Aorta (tissue), 5 donors: ENCODE measurements around the gene ZBTB17. TPM values are rescaled to one million over a fixed set of nuclear protein-coding genes. Genes with fewer than 3 reads are reported as not detected.

Experiments
- ATAC-seq: fragments of 200-7000 bp; cut with Tn5 transposase; one replicate; pipeline ENCODE4 v1.9.1; 2022; ENCODE audit warnings: moderate library complexity; ENCODE audit not compliant: low FRiP score
- DNase-seq, 2 donors: peaks; one replicate each; pipeline ENCODE4 v3.0.0-alpha.2; 2020
- H3K27ac ChIP-seq, 2 donors: one replicate each; pipeline ENCODE4 v1.5.1; 2013; ENCODE audit warnings: low read length in 2 of 2, mild to moderate bottlenecking in 2 of 2, moderate library complexity in 2 of 2, control low read depth in 1 of 2, inconsistent platforms in 1 of 2, low read depth in 1 of 2
- H3K27me3 ChIP-seq, 2 donors: one replicate each; pipeline ENCODE4 v1.6.1; 2013; ENCODE audit warnings: control low read depth in 1 of 2, low read length in 1 of 2, mild to moderate bottlenecking in 1 of 2, moderate library complexity in 1 of 2; ENCODE audit not compliant: insufficient read depth in 2 of 2, control insufficient read depth in 1 of 2
- H3K36me3 ChIP-seq, 2 donors: one replicate each; pipeline ENCODE4 v1.6.1; 2013; ENCODE audit warnings: control low read depth in 1 of 2, low read length in 1 of 2, mild to moderate bottlenecking in 1 of 2; ENCODE audit not compliant: insufficient read depth in 2 of 2, control insufficient read depth in 1 of 2
- H3K4me1 ChIP-seq, 2 donors: one replicate each; pipeline ENCODE4 v1.6.1; 2013; ENCODE audit warnings: low read length in 2 of 2, control low read depth in 1 of 2, mild to moderate bottlenecking in 1 of 2, moderate library complexity in 1 of 2; ENCODE audit not compliant: insufficient read depth in 2 of 2, control insufficient read depth in 1 of 2
- H3K4me3 ChIP-seq, 2 donors: one replicate each; pipeline ENCODE4 v1.5.1; 2013; ENCODE audit warnings: low read length in 2 of 2, control low read depth in 1 of 2, mild to moderate bottlenecking in 1 of 2
- H3K9me3 ChIP-seq: one replicate; pipeline ENCODE4 v1.6.1; 2013; ENCODE audit warnings: mild to moderate bottlenecking, low read length; ENCODE audit not compliant: control insufficient read depth
- WGBS, 2 donors: extraction: QIAGEN DNeasy Blood & Tissue Kit; methylation state at CpG; one replicate each; pipeline ENCODE4 v1.1.7; 2013; 5-methylcytosine and 5-hydroxymethylcytosine counted together
- intact Hi-C, 2 donors: fragments of 100-400 bp; cut with DNase I; formaldehyde crosslinking; loops; one replicate each; pipeline versions ENCODE4 v1.14.2 to v1.15.0; 2022
- polyA plus RNA-seq, 2 donors: library from polyadenylated mRNA; stranded (reverse); fragments of 200-250 nt; gene quantifications; one replicate each; pipeline ENCODE4 v1.2.3, GENCODE V29; 2013
- total RNA-seq, 2 donors: library from RNA; stranded (reverse); fragmentation: NEBNext Ultra II Directional; extraction: Animal tissue kit (Norgen Biotek cat#: 25700); gene quantifications; one replicate each; pipeline ENCODE4 v1.2.1, GENCODE V29; 2021
- donor health status: healthy with polysubstance abuse.
- donor health status: Bipolar disorder and iron deficiency.
- donor health status: DM: no; HTN: no; CAD: no.
- donor health status: DM: no; HTN: no; CAD: no.
- donor health status: DM: yes; HTN: yes; CAD: no.

ZBTB17 gene
- total and polyA plus RNA-seq, 4 donors: 15.0 to 134 (median 48.9) TPM

DNA sequence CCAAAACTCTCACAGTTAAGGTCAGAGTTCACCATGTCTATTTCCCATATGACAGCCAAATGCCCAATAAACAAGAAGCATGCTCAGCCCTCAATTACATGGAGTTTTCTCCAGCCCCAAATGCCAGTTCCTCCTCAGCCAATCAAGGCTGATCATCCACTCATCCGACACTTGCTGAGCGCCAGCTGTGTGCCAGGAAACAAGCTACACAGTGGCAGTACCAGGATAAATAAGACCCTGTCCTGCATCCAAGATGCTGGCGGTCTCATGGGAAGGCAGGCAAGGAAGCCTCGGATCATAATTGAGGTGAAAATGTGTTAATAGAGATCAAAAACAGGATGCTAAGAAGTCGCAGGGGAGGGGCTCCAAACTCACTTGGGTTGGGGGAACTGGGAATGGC lies 7.7 kb downstream of the ZBTB17 start:
- WGBS, 2 donors: 86 to 90% methylated on average over 5 of the region's 5 CpGs
- intact Hi-C loops: no loop called here
- Histone ChIP-seq H3K4me3 (no peak overlapping the region), H3K9me3 (no peaks in the 10 kb centered on the region), H3K27ac (no peak overlapping the region), H3K27me3 (no peaks in the 10 kb centered on the region), H3K4me1 (peaks cover 0 to 7% of the 10 kb centered on the region in 2 donors), H3K36me3 (peaks cover 0 to 6% of the 10 kb centered on the region in 2 donors)
- ATAC-seq (no peak), DNase-seq (no peak)

GRCh38 chr1:15966956-15967344 lies 9.0 kb downstream of the ZBTB17 start:
- intact Hi-C loops: no loop called here
- Histone ChIP-seq H3K27ac (no peak overlapping the region), H3K4me3 (no peak overlapping the region), H3K27me3 (no peaks in the 10 kb centered on the region), H3K4me1 (peaks cover 0 to 7% of the 10 kb centered on the region in 2 donors), H3K36me3 (peaks cover 0 to 2% of the 10 kb centered on the region in 2 donors), H3K9me3 (no peaks in the 10 kb centered on the region)
- DNase-seq (no peak), ATAC-seq (no peak)
- 96 to 98% methylated on average over 6 of the region's 6 CpGs for WGBS, 2 donors

DNA sequence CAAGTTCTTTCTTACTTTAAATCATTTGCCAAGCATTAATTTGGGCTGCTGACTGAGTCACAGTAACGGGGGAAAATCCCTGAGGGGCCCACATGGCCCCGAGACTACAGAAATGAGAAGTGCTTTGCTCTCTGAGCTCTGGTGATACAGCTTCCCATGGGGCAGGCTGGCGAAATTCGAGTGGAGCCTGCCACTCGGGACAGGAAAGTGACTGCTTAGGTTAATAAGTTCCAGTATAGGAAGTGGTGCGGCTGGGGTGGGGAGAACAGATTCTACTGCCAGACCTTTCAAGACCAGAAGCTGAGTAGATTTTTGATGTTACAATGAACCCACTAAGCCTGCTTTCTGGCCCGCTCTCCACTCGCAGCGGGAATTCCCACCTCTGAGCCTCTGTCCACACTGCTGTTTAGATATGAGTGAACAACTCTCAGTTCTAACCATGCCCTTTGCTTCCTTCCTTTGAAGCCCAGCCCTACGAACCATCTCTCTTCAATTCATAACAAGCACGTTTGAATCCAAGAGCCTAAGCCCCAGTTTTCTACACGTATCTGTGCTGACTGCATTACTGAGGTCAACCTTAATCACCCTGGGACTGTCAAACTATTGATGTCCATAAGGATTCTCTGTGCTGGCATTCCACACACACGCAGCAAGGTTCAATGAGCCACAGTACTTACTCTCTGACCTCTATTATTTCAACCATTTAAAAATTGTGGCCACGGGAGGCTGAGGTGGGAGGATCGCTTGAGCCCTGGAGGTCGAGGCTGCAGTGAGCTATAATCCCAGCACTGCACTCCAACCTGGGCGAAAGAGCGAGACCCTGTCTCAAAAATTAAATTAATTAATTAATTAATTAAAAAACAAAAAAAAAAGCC lies 9.6 kb downstream of the ZBTB17 start:
- Histone ChIP-seq H3K36me3 (peaks cover 0 to 2% of the 10 kb centered on the region in 2 donors), H3K27me3 (no peaks in the 10 kb centered on the region), H3K27ac (peak overlapping the region in 1 of 2 donors; percentile 17), H3K4me3 (no peak overlapping the region), H3K9me3 (no peaks in the 10 kb centered on the region), H3K4me1 (peaks cover 0 to 7% of the 10 kb centered on the region in 2 donors)
- WGBS, 2 donors: 62 to 64% methylated on average over 18 of the region's 18 CpGs
- intact Hi-C loops: no loop called here
- DNase-seq (peak in 1 of 2 donors; percentile 71), ATAC-seq (peak; percentile 53)

DNA sequence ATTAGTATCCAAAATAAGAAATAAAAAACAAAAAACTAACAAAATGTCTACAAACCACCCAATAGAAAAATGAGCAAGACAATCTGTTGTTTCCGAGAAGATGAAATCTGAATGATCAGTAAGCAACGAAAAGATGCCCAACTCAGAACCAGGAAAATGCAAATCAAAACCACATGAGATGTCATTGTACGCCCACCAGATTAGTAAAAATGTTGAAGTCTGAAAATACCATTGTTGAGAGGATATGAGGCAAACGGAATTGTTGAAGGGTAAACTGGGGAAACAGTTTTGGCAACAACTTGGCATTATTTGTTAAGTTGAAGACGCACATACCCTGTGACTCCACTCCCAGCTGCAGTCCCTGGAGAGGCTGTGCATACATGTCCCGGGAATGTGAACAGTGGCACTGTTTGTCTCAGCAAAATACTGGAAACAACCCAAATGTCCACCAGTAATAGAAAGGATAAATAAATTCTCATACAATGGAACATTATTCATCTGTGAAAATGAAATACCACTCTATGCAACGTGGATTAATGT lies 10.6 kb downstream of the ZBTB17 start:
- intact Hi-C loops: no loop called here
- 39 to 43% methylated on average over 7 of the region's 7 CpGs for WGBS, 2 donors
- no peak for DNase-seq
- ATAC-seq: no peak
- Histone ChIP-seq H3K4me1 (peaks cover 0 to 7% of the 10 kb centered on the region in 2 donors), H3K4me3 (no peak overlapping the region), H3K36me3 (peaks cover 0 to 2% of the 10 kb centered on the region in 2 donors), H3K27ac (no peak overlapping the region), H3K9me3 (no peaks in the 10 kb centered on the region), H3K27me3 (no peaks in the 10 kb centered on the region)

GRCh38 chr1:15963968-15964648 lies 11.8 kb downstream of the ZBTB17 start:
- intact Hi-C loops: no loop called here
- Histone ChIP-seq H3K27me3 (no peaks in the 10 kb centered on the region), H3K4me1 (peaks cover 0 to 7% of the 10 kb centered on the region in 2 donors), H3K36me3 (peaks cover 0 to 2% of the 10 kb centered on the region in 2 donors), H3K4me3 (no peak overlapping the region), H3K27ac (no peak overlapping the region), H3K9me3 (no peaks in the 10 kb centered on the region)
- ATAC-seq (no peak), DNase-seq (no peak)
- whole genome bisulfite sequencing, 2 donors: 84 to 86% methylated on average over 10 of the region's 10 CpGs

DNA sequence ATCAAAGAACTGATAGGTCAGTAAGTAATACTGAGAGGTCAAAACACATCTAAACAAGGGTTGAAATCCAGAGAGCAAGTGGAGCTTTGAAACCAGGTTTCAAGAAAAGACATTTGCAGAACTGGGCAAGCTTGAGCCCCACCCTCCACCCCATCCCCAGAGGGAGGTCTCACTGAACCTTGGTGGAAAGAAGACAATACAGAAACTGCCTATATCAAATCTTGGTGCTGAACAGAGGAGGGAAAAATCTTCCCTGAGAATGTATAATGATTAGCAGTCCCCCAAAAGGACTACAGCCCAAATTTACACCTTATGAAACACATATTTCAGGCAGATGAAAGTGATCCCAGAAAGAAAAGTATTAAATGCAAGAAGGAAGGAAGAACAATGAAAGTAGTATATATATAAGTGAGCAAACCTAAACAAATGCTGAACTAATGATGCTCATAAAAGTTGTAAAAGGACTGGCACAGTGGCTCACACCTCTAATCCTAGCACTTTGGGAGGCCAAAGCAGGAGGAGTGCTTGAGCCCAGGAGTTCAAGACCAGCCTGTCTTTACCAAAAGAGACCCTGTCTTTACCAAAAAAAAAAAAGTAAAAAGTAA lies 12.4 kb downstream of the ZBTB17 start:
- Histone ChIP-seq H3K36me3 (no peaks in the 10 kb centered on the region), H3K27ac (no peak overlapping the region), H3K4me1 (peaks cover 0 to 7% of the 10 kb centered on the region in 2 donors), H3K27me3 (no peaks in the 10 kb centered on the region), H3K9me3 (no peaks in the 10 kb centered on the region), H3K4me3 (no peak overlapping the region)
- DNase-seq (no peak), ATAC-seq (no peak)
- intact Hi-C loops: no loop called here

GRCh38 chr1:15962671-15963362 lies 13.1 kb downstream of the ZBTB17 start:
- H3K27me3 ChIP-seq: no peaks in the 10 kb centered on the region
- ATAC-seq: no peak
- no peak overlapping the region for H3K4me3 ChIP-seq
- intact Hi-C loops: no loop called here
- H3K9me3 ChIP-seq: no peaks in the 10 kb centered on the region
- no peak for DNase-seq
- H3K36me3 ChIP-seq: no peaks in the 10 kb centered on the region
- peaks cover 0 to 7% of the 10 kb centered on the region in 2 donors for H3K4me1 ChIP-seq
- WGBS, 2 donors: 59 to 66% methylated on average over 8 of the region's 8 CpGs
- peak overlapping the region in 1 of 2 donors; percentile 1 for H3K27ac ChIP-seq

DNA sequence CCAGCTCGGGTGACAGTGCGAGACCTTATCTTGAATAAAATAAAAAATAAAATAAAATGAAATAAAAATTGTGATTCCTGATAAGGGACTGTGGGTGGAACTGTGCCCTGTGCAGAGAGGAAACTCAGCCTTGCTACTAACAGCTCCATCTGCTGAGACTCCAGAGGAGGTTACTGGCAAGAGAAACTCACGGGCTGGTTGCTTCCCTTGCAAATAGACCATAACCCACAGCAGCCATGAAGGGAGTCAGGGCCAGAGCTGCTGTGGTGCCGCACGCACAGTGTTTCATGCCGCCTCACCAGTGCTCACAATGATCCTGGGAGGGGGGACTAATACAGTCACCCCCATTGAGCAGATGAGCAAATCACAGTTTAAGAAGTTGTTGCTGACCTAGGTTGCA lies 13.7 kb downstream of the ZBTB17 start:
- H3K9me3 ChIP-seq: no peaks in the 10 kb centered on the region

More for the DNA sequence above, 13.7 kb downstream of the ZBTB17 start:
- peaks cover 0 to 7% of the 10 kb centered on the region in 2 donors for H3K4me1 ChIP-seq
- no peak overlapping the region for H3K27ac ChIP-seq
- WGBS, 2 donors: 57 to 66% methylated on average over 6 of the region's 6 CpGs
- no peak overlapping the region for H3K4me3 ChIP-seq
- no peaks in the 10 kb centered on the region for H3K27me3 ChIP-seq
- intact Hi-C loops: no loop called here
- ATAC-seq: peak; percentile 31
- DNase-seq: no peak
- no peaks in the 10 kb centered on the region for H3K36me3 ChIP-seq
